RPMI7951 (cell line): ENCODE results near the gene FOXK1. TPM values are rescaled to one million over a fixed set of nuclear protein-coding genes. Genes with fewer than 3 reads are reported as not detected.

Source experiments
- DNase-seq: peaks from one replicate; pipeline ENCODE4 v3.0.0-alpha.2; 2012; ENCODE audit warnings: low read depth
- total RNA-seq: library from RNA; depleted of rRNA; stranded (reverse); fragments of >200 nt; shearing (Covaris generic); gene quantifications from 2 replicates; pipeline ENCODE4 v1.2.3, GENCODE V29; 2014

Gene FOXK1
- total RNA-seq, 1 experiment from 2014 or later = 8.8 TPM

DNA sequence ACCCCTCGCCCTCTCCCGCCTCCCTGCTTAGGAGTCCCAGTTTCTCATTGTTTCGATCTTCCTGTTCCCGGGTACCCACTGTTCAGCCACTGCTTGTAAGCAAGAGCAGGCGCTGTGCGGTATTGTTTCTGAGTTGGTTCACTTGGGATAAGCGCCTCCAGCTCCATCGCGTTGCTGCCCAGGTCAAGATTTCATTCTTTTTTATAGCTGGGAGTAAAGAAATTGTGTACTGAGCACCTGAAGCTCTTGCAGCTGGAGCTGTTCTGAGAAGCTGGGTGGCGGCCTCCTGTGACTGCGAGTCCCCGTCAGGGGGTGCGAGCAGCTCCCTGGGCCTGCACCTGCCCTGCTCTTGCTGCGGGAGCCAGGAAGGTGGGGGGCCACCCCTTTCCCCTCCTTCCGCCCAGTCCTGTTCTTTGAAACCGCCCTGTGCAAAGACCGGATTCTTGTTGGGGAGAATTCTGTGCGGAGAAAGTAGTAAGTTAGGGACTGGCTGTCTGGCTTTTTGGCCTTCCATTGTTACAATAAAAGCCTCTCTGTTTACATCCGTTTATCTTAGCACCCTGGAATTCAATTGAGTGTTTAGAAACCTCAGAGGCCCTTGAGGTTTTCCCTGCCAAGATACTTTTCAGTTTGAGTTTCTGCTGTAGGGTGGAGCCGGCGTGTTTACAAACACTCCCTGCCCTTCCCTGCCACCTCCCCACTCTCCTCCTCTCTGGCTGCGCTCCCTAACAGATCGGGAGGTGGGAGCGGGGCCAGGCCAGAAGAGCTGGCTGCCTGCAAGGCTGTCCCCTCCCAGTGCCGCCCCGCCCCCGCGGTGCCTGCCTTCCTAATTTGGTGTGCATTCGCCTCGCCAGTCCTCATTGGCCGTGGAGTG is 62.5 kb downstream of the FOXK1 start:
- peak; percentile 100 for DNase-seq

DNA sequence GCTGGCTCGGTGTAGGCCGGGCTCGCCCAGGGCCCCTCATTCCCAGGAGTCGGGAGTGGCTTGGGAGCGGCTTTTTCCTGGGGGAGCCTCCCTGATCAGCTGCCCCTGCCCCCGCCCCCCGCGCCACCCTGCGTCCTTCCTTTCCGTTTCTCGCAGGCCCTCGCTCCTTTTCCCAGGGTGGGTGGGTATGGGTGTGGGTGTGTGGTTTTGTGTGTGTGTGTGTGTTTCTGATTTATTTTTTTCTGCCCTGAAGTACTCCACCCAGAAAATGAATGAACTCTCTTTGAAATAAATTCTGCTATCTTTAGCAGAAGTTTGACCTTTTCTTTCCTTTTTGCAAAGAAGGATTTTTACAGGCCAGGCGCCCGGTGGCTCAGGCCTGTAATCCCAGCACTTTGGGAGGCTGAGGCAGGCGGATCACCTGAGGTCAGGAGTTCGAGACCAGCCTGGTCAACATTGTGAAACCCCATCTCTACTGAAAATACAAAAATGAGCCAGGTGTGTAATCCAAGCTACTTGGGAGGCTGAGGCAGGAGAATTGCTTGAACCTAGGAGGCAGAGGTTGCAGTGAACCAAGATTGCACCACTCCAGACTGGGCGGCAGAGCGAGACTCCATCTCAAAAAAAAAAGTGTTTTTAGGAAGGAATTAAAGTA is 63.3 kb downstream of the FOXK1 start:
- no peak for DNase-seq

DNA sequence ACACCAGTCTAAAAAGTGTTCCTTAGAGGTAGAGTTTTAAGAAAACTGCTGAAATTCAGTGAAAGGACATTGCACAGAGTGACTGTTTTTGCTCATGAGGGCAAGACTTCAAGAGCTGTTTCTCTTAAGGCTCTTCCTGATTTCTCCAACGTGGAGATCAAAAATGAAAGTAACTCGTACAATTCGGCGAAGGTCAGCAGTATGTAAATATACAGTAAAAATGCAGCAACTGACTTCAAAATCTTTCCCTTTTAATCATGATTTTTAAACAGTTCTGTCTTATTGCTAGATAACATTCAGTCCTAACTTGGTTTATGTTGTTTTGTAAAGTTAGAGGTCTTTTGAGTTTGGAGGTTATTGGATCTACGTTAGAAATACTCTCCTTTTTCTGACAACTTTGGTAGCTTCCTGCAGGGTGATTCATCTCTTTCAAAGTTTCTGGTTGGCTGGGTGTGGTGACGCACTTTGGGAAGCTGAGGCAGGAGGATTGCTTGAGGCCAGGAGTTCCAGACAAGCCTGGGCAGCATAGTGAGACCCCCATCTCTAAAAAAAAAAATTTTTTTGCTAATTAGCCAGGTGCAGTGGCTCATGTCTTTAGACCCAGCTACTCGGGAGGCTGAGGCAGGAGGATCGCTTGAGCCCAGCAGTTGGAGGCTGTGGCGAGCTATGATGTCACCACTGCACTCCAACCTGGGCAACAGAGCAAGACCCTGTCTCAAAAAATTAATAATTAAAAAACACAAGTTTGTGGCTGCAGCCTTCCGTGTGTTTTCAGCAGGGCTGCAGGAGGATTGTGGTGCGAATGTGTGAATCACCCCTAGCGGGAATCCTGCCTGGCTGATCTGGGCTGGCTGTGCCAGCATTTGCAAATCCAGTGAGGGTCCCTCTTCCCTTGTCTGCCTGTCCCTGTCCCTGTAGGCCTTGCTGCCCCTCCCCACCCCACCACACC is 64.2 kb downstream of the FOXK1 start:
- DNase-seq = peak; percentile 86

DNA sequence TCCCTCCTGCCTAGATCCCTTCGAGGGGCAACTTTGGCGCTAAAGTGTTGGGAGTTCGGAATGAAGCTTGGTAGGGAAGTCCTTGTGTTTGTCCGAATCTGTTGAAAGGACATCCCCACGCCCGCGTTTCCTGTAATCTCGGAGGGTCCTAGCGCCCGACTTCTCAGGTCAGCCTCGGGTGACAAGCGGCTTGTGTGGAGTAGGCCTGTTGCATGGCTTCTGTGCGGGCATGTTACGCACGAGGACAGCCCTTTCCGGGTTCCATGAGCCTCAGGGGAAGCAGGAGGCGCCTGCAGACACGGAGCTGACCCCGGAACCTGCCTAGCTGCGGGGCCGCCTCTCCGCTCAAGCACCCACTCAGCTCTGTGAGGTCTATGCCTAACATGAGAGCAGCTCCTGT is 64.9 kb downstream of the FOXK1 start:
- DNase-seq = no peak

DNA sequence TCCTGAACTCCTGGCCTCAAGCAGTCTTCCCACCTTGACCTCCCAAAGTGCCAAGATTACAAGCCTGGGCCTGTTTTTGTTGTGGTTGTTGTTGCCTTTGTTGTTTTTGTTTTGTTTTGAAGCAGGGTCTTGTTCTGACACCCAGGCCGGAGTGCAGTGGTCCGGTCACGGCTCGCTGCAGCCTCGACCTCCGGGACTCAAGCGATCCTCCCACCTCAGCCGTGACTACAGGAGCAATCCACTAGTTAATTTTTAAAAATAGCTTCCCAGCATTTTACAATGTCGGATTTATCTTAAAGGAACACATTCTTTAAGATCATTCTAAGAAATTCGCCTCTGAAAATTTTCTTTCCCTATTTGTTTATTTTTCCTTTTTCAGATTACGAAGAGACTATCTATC is 65.7 kb downstream of the FOXK1 start:
- DNase-seq = no peak

DNA sequence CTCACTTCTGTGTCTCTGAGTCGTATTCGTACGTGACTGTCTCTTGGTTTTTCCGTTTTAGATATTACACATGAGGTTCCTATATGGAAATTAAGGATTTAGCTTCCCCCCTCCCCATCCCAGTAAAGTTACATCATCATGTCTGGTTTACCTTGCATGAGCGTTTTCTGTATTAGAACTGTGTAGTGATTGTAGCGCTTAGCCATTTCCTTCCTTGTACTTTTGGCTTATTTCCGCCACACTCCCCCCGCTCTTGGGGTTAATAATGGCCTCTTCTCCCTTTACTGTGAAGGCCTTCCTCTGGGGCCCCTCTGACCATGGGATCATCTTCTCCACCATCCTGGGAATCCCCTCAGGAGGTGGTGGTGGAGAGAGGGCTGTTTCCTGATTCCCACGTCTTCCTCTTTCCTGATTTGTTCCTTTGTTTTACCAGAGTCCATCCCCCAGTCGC is 66.2 kb downstream of the FOXK1 start:
- DNase-seq = no peak

DNA sequence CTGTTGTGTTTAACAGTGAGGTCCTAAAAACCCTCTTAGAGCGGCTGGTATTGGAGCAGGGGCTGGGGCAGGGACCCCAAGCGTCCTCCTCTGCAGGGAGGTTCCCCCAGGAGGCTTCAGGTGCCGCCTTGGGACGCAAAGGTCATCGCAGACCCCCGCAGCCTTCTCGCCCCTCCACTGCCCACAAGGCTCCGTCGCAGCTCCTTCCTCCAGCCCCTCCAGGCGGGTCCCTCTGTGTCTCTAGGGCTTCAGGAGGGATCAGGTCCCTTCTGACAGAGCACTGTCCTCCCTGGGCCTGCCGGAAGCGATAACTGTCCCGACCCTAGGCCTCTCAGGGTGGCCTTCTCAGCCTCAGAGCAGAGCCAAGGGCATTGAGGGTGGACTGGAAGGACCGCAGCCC is 67.3 kb downstream of the FOXK1 start:
- DNase-seq = no peak

DNA sequence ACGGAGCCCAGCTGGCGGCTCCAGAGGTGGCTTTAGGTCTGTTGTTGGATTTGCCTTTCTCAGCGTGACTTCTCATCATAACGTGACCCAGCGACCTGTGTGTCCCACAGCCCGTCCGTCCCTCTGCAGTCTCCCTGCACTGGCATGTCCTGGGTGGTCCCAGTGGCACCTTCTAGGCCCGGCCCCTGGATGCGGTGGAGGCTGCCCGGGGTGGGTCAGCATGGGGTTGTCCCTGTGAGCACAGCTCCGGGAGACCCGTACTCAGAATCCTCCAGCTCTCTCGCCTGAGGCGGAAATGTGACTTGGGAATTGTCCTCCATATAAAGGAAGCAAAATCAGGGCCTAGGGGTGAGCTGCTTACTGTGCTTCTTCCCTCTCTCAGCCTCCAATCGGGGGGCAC is 67.7 kb downstream of the FOXK1 start:
- DNase-seq = no peak

DNA sequence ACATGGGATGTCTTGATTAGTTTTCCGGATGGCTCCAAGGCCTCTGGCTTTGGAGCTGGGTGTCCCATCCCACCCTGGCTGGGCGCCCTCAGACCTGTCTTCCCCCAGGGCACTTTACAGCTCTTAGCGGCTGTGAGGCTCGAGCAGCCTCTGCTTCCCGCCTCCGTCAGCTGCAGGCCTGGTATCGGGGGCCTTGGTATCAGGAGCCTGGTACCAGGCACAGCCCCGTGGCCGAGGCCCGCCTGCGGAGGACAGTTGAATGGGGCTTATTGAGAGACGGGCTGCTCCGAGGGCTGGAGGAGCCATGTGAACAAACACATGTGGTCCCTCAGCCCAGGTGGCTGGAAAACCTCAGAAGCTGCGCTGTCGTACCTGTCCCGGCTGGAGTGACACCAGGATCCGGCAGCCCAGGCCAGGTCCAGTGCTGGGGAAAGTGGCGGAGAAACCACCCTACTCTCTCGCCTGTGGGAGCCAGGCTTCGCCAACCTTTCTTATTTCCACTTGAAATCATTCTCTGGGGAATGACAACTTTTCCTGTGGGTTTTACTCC is 69.4 kb downstream of the FOXK1 start:
- no peak for DNase-seq

DNA sequence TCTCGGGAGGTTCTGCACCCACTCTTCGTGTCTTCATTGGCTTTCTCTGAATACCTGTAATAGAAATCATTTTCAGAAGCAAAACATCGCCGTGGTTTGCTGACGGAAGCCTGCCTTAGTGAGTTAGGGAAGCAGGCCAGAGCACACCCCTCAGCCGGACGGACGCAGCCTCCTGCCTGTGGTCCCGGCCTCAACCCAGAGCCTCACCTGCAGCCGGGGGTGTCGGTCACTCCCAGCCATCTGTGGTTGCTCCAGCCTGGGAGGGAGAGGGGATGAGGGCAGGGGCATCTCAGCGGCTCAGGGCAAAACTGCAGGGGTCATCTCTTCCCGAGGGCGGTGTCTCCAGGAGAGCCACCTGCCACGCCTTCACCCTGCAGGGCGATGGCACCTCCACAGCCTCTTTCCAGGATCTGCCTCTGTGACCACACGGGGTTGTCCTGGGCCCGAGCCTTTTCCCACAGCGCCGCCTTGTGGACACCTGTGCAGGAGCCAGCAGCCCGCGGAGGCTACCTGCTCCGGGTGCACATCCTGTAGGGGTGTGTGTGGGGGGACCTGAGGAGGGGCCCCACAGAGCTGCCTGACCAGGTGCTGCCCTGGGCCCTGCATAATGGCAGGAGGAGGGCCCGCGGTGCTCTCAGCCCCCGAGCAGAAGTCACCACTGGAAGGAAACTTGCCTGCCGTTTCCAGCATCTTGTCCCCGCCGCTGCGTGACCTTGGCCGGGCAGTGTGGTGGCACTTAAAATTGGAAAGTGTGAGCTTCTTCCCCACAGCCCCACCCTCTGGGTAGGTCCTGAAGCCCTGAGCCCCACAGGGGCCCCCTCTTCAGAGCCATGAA is 71.7 kb downstream of the FOXK1 start:
- DNase-seq = peak; percentile 42

DNA sequence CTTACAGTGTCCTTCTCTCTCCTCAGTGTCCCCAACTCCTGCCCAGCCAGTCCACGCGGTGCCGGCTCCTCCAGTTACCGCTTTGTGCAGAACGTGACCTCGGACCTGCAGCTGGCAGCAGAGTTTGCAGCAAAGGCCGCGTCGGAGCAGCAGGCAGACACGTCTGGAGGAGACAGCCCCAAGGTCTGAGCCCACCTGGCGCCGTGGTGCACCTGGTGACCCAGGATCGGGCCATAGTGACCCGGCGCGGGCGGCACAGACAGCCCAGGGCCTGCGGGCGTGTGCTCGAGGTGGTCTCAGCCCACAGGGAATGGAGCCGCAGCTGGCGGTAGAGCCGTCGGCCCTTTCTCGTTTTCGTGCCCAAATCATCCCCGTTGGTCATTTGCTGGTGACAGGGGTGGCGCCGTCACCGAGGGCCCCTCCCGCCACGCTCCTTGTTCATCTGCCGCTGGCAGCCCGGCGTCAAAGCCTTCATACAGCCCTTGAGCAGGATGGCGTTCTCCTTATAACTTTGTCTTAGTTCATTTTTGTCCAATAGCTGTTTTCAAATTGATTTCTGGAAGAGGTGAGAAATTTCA is 72.4 kb downstream of the FOXK1 start:
- DNase-seq = no peak

DNA sequence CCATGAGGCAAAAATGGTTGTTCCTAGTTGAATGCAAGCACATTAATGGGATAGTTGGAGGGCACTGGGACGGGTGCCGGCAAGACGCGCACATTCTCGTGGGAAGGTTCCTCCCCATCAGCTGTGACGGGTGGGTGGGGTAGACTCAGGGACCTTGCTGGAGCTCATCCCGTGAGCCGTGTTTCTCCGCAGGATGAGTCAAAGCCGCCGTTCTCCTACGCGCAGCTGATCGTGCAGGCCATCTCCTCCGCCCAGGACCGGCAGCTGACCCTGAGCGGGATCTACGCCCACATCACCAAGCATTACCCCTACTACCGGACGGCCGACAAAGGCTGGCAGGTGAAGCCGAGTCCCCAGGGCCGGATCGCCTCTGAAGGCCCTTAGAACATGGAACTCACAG is 73.0 kb downstream of the FOXK1 start:
- DNase-seq = no peak

DNA sequence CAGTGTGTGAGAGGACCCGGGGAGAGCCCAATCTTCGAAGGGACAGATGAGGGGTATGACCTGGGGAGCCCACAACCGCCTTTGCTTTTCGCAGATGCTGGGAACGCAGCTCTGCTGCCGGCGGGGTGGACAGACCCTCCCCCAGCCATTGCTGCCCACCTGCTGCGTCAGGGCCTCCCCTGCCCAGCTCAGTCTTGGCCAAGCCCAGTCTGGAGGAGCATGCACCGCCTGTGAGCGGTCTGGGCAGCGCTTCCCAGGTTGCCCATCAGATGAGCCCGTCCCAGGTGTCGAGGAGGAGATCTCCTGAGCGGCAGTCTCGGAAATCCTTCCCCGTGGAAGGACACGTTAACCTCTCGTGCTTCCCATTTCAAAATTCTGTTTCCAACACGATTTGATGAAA is 76.0 kb downstream of the FOXK1 start:
- DNase-seq = no peak

DNA sequence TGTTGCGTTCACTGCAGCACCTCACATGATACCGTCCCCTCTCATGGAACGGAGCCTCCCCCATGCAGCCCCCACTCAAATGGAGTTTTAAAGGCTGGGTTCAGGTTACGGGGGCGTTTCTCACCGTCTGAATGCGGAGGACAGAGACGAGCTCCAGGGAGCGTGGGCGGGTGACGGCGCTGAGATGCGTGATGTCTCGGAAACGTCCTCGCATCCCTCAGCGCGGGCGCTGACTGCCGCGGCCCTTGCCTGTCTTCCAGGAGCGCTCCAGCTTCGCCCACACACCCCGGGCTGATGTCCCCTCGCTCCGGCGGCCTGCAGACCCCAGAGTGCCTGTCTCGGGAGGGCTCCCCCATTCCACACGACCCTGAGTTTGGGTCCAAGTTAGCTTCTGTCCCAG is 76.7 kb downstream of the FOXK1 start:
- DNase-seq = no peak

DNA sequence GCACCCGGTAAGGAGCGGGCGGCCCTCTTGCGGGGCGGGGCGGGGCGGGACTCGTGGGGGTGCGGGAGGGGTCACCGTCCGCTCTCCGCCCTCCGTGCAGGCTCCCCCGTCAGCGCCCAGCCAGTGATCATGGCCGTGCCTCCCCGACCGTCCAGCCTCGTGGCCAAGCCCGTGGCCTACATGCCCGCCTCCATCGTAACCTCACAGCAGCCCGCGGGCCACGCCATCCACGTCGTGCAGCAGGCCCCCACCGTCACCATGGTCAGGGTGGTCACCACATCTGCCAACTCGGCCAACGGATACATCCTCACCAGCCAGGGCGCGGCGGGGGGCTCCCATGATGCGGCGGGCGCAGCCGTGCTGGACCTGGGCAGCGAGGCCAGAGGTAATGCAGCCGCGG is 77.1 kb downstream of the FOXK1 start:
- DNase-seq = no peak

DNA sequence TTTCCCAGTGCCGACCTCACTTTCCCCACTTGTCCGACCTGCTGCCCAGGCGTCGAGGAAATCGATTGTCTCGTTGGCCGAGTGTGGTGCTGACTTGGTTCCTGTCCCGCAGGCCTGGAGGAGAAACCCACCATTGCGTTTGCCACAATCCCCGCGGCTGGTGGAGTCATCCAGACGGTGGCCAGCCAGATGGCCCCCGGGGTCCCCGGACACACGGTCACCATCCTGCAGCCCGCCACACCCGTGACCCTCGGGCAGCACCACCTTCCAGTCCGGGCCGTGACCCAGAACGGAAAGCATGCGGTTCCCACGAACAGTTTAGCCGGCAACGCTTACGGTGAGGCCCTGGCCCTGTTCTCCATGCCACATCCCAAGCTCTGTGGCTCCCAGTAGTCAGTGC is 78.9 kb downstream of the FOXK1 start:
- no peak for DNase-seq

DNA sequence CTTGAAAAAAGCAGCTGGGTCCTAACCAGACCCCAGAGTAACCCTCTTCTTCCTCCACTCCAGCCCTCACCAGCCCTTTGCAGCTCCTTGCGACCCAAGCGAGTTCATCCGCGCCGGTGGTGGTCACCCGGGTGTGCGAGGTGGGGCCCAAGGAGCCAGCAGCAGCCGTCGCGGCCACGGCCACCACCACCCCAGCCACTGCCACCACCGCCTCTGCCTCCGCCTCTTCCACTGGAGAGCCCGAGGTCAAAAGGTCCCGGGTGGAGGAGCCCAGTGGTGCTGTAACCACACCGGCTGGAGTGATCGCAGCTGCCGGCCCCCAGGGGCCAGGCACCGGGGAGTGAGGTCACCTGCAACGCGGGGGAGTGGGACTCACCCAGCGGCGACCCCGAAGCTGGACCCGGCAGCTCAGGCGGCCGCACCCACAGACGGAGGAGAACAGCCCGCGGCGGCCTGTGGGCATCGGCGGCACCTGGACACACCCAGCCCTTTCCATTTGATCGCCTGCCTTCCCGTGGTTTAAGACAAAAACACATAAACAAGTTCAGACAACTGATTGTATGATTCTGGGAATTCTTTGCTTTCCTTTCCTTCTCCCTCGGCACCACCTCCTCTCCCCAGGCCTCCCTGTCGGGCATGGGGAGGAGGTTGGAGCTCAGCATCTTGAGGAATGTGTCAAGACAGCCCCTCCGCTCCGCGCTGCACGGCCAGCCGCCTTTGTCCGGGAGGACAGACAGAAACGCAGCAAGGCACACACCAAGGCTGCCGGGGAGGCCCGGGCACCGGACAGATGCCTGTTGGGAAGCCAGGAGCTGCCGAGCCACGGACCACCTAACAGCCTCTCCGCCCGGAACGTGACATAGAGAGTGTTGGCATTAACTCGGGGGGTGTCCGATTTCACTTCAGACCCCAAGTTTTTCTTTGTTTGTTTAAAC is 80.3 kb downstream of the FOXK1 start:
- no peak for DNase-seq

DNA sequence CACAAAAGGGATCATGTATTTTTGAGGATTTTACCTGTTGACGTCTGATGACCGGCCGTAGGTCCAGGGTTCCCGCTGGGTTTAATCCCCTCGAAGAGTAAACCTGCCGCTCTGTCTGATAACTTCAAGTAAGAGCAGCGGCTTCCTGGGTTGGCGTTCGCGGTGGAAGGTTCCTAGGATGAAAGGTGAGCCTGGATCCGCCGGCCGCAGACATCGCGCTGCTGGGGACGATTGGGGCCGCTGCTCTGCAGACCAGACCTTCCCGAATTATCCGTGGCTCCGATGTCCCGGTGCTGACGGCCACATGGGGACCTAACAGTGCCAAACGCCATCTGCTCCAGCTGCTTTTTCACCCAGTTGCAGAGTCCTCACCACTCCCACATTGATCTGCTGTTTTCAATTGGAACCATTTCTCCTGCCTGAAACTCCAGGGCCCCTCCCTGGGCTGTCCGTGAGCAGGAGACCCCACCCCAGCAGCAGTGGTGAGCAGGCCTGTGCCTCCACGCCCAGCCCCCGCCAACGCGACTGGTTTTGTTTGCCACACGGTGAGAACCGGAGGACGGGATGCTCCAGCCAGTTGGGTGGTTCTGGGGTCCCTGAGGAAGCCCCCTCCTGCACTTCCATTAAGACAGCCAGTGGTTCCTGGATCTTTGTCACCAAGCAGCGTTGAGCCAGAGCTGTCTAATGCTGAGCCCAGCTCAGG is 81.1 kb downstream of the FOXK1 start:
- DNase-seq = no peak

DNA sequence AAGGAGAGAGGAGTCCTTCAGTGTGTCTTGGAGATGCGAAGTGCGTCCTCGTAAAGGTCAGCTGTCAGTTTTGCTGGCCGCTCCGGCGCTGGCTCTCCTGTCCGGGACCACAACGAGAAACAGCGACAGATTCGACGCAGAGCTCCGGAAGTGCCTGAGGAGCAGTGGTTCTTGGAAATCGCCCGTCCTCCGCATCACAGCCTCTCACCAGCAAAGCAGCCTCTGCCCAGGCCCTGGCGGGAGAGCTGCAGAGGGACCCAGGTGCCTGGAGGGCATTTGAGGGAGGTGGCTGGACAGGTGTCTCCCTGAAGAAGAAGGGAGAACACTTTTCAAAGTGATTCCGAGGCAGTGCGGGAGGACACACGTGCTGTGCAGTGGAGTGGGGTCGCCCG is 81.7 kb downstream of the FOXK1 start:
- no peak for DNase-seq
